8988T (cell line): ENCODE results near the gene LRRC75B.
A peak's percentile ranks its signal among the peaks of the same experiment; 100 is the strongest.
"Not testable (repeated sequence)": the region's sequence is repeated elsewhere in the genome, so short reads cannot be mapped to it uniquely, and the experiment has no call there.

Experiments
- DNase-seq: peaks from one replicate; pipeline ENCODE4 v3.0.0; 2011

LRRC75B gene

DNA sequence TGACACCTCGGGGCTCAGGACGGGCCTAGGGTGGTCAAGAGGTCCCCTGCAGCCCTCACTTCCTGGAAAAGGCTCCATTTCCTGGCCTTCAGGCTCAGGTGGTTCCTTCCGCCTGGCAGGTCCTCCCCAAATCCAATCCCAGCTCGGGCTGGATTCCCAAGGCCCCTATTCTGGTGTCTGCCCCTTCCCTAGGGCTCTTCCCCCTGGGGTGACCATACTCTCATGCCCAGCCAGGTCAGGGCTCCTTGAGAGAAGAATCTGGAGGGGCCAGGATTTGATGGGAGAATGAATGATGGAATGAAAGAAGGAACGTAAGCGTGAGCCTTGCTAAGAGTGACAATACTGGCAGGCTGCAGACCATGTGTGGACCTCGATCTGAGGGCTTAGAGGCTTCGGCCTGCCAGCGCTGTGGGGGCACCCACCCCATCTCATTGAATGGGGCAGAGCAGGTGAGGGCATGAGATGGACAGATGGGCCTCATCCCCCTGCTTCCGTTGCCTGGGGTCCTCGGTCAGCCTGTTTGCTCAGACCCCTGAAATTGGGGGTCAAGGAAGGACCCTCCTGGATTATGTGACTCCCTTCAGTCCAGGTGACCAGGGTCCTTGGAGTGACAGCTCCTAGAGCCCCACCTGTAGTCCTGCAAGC is 9.4 kb upstream of the LRRC75B start:
- not testable (repeated sequence) for DNase-seq

DNA sequence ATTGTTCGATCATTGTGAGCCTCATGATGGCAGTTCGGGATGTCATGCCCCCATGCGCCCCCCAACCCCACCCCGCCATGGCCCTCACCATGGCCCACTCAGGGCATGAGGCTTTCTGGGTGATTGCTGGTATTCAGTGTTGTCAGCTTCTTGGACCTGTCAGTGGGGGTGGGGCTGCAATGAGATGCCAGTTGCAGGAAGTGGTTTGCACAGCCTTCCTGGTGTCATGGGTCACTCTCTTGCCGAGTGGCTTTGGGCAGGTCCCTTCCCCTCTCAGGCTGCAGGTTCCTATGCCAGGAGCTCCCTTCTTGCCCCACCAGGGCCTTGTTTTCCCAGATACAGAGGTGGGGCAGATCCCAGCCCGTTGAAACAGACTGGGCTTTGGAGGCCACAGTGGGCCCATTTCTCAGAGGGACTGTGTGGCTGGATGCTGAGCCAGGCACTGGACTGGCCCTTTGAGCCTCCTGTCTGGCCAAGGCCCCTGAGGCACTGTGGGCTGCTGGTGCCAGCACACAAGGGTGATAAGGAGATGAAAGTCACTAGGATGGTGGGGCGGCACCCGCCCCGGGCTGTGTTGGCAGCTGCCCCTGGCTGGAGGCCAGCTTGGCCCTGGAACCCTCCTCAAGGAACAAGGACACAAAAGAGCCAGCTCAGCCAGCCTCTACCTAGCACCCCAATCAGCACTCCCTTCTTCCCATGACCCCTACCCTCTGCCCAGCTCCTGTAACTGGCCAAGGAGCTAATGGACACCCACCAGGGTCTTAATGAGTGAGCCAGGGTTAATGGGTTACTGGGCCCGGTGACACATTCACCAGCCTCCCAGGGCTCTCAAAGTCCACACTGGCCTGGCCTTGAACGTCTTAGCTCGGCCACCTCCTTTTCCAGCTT is 8.6 kb upstream of the LRRC75B start:
- DNase-seq: no peak

DNA sequence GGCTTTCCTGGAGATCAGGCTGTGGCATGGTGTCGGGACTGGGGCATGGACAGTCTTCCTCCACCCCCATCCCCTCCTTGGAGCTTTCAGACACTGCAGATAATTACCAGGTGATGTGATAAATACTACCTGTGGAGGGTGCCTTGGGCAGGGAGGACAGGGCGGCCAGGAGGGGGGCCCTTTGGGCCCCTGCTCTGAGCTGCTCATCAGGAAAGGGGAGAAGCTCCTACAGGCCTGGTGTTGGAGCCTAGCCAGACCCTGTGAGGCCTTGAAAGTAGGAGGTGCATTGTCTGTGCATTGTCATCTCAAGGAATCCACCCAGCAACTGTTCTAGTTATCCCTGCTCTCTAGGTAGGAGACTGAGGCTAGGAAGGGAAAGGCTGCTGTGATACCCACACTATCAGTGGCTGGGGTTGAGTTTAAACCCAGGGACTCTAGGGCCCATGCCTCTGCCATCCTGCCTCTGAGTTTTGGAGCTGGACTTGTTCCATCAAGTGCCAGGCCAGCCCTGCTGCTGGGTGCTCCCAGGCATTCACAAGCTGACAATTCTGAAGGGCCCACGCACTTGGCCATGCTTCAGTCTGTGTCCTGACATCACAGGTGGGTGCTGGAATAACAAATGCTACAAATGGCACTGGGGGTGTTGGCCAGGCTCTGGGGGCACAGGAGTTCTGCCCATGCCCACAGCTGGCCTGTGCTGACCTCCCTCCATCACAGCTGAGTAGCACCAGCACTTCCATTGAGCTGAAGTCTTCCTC is 7.3 kb upstream of the LRRC75B start:
- DNase-seq: not testable (repeated sequence)

DNA sequence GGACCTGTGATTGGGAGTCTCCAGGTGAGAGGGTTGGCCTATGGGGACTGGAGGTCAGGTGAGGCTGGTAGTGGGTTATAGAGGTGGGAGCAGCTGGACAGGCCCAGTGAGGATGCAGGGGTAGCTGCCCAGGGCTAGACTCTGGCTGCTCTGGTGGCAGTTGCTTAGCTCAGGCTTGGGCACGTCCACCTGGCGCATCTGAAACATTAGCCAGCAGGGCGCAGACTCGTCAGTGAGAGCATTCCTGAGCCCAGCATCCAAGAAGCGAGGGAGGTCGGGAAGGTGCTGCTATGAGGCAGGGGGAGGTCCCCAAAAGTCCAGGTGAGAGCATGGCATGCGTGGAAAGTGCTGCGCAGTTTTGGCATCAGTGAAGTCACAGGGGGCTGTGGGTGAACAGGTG is 6.6 kb upstream of the LRRC75B start:
- DNase-seq: no peak

DNA sequence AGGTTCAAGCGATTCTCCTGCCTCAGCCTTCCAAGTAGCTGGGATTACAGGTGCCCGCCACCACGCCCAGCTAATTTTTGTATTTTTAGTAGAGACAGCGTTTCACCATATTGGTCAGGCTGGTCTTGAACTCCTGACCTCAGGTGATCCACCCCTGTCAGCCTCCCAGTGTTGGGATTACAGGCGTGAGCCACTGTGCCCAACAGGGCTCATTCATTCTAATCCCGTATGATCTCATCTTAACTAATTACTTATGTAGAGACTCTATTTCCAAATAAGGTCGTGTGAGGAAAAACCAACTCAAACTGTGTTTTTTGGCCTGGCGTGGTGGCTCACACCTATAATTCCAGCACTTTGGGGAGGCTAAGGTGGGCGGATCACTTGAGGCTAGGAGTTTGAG is 4.2 kb upstream of the LRRC75B start:
- DNase-seq: not testable (repeated sequence)

DNA sequence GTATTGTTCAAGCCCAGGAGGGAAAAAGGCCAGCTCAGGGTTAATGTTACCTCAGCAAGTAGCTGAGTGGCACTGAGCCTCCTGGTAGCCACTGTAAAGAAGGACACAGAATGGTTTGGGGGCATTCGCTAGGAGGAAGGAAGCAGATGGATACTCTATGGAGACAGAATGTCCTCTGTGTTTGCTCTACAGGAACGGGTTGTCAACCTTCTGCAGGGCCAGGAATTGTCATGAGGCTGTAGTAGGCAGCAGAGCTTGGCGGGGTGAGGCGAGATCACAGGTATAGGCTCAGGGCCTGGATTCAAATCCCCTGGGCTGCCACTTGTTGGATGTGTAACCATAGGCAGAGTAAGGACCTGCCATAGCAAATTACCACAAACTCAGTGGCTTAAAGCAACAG is 3.0 kb upstream of the LRRC75B start:
- DNase-seq: no peak

DNA sequence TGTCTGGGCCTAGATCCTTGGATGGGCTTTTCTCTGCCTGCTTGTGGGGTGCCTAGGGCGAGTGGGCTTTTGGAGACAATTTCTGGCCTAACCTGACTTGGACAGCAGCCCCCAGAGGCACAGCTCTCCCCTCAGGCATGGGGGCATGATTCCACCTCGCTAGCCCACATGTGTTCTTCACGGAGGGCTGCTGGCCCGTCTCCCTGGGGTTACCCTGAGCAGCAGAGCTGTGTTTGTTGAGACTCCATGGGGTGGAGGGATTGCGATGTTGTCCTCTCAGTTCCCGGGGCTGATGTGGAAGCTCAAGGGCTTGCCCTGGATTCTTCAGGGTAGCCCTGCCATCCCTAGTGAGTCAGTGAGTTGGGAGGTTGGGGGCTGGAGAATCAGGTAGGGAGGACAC is 2.4 kb upstream of the LRRC75B start:
- DNase-seq: no peak

DNA sequence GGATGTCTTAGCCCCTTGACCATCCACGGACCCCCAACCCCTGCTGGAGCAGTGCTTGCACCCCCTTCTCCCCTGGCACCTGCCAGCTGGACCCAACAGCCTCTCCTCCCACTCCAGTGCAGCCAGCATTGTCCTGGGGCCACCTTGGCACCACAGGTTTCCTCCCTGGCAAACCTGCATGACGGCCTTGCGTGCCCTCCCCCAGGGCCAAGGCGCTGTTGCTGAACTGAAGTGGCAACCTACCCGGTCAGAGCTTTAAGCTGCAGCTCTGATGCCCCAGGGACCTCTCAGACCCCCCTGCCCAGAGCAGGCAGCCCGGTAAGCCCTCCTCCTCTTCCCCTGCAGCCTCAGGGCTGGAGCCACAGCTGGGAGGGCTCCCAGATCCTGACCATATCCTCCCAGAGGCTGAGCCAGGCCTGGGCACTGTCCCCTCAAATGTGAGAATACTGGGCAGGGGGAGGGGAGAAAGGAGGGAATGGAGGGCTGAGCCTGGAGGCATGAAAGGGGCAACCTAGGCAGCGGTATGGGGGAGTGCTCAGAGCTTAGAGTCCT is 1.8 kb upstream of the LRRC75B start:
- no peak for DNase-seq

DNA sequence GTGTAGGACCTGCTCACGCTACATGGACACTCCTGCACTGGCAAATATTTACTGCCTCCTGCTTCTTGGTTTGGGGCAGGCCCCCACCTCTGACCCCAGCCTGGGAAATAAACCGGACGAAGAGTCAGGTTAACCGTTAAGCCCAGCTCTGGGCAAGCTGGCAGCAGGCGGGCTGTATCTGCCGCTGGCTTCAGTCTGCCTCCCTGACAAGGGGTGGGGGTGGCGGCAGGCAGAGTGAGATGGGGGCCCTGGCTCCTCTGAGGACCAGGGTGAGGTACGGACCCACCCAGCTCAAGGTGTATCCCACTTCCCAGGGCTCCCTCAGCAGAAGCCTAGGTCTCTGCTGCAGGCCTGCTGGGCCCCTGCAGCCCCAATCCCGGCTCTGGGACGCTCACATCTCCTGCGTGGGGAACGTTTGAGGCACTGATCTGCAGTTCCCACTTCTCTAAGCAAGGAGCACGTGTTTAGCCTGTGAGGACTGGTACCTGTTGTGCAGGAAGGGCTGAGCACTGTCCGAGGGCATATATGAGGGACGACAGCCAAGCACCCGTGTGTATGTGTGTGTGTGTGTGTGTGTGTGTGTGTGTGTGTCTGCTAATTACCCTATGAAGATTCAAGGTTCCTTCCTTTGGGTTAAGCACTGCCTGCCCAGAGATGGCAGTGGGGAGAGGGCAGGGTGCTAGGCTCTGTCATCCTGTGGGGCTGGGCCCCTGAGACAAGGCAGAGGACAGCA is 1.1 kb upstream of the LRRC75B start:
- DNase-seq: no peak

DNA sequence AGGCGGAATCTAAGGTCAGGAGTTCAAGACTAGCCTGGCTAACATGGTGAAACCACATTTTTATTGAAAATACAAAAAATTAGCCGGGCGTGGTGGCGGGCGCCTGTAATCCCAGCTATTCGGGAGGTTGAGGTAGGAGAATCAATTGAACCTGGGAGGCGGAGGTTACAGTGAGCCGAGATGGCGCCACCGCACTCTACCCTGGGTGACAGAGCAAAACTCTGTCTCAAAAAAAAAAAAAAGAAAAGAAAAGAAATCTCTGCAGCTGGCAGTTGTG is 624 bp upstream of the LRRC75B start:
- not testable (repeated sequence) for DNase-seq

DNA sequence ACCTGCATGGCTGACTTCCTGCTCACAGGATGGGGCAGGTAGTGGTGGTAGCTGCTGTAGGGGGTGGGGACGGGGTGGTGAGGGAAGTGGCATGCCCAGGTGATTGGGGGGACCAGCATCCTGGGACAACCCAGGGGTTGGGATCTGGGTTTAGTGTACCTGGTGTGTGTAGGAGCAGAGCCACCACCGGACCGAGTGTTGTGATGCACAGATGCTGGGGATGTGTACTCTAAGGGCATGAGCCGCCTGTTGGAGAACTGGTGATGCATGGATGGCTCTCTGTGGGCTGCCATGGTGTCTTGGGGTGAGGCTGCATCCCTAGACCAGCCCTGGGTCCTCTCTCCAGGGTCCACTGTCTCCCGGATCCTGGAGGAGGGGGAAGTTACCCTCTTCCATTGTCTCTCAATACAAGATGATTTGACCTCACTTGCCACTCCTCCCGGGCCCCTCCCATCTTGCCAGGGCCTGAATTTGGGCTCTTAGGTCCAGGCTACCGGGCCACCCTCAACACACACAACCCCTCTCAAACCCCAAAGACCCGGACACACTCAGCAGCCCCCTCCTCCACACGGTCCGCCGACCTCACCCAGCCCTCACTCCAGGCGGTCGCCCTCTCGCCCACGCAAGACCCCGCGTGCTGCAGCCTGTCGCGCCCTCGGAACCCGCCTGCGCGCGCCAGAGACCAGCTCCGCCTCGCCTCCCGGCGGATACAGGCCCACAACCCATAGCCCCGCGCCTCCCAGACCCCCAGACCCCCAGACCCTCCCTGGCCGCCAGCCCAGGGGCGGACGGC is 619 bp downstream of the LRRC75B start:
- peak; percentile 40 for DNase-seq

DNA sequence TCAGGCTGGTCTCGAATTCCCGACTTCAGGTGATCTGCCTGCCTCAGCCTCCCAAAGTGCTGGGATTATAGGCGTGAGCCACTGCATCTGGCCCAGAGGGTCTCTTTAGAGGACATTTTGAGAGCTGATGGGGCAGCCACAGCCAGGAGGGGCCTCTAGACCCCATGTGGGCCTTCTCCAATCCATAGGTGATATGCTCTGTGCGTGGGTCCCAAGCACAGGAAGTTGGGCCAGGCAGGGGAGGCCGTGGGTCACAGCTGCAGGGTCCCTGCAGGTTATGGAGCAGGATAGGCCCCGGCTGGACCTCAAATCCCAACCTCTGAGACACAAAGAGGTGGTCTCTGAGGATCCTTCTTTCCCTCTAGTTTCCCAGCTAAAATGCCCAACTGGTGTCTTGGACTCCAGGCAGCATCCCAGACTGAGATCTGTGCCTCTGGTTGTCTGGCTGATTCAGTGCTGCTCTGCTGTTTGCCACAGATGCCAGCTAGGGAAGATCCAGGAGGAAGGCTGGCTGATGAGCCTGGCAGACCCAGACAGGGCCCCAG is 1.5 kb downstream of the LRRC75B start:
- DNase-seq: no peak

DNA sequence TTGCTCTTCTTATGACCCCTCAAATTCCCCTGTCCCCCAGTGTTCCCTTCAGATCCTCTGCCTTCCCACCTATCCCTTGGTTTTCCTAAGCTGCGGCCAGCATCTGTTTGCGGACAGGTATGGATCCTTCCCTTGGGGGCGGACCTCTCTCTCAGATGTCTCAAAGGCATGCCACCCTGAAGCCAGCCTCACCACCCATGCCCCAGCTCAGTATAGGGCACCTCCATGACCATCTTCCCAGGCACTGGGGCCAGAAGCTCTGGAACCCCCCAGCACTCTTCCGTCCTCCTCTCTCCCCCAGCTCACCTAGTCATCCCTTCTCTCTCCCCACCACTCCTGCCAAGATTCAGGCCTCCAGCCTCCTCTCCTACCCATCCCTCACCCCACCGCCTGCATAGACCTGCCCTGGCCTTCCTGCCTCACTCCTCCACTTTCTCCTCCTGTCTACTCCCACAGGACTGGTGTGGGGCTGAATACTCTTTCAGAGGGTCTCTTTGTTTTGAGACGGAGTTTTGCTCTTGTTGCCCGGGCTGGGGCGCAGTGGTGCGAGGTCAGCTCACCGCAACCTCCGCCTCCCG is 2.2 kb downstream of the LRRC75B start:
- DNase-seq: no peak

DNA sequence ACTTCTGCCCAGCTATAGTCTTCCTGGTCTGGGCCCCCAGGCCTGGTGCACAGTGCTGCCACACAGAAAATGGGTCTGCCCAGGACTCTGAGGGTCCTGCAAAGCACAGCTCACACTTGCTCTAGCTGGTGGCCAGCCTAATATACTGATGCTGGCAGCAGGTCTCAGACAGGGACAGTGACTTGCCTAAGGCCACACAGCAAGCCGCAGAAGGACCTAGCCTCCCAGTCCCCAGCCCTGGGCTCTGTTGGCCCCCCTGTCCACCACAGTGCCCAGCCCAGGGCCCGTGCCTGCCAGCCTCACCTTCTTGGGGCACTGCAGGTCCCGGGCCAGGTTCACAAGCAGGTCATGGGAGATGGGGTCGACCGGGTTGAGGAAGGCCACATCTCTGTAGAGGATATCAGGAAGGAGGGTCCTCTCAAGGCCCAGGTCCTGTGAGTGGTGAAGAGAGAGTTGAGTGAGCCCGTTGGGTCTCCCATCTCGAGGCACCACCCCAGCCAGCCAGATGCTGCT is 3.3 kb downstream of the LRRC75B start:
- no peak for DNase-seq

DNA sequence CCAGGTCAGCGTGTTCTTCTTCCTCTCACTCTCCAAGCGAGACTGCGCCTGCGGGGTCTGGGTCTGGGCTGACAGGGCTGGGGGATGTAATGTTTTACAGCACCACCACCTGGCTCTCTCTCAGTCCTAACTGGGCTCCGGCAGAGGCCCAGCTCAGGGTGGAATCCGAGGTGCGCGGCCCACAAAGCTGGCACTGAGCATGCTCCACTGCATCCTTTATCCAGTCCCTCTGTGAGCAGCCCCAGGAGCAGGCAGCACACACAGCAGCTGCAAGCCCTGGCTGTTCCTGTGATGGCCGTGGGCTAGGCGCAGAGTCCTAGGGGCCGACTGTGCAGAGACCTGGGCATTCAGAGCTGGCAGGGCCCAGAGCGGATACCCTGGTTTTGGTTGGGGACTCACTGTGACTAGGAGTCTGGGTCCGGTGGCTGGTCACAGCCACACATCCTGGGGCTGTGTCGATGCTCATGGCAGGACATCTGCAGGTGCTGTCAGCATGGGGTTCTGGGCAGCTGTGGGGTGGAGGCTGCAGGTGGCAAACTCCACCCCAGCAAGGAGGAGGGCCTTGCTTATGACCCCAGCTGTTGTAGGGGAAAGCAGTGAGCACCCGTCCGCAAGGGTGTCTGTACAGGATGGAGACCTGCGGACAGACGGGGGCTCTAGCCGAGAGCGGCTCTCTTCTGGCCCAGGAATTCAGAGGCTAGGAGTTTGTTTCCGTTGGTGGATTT is 4.0 kb downstream of the LRRC75B start:
- no peak for DNase-seq

DNA sequence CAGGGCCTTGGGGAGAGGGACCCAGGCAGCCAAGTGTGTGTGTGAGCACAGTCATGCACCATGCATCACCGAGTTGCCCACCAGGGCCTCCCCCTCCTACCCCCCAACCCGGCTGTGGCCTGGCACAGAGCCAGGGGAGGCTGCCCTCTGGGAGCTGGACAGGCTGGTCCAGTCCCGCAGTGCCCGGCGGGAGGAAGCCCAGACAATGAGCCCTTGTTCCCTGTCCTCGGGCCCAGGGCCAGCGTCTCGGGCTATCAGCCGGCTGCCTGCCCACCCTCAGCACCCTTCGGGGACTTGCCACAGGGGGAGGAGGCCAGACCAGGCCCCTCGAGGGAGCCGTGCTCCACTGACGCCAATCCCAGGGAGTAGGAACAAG is 4.5 kb downstream of the LRRC75B start:
- no peak for DNase-seq

DNA sequence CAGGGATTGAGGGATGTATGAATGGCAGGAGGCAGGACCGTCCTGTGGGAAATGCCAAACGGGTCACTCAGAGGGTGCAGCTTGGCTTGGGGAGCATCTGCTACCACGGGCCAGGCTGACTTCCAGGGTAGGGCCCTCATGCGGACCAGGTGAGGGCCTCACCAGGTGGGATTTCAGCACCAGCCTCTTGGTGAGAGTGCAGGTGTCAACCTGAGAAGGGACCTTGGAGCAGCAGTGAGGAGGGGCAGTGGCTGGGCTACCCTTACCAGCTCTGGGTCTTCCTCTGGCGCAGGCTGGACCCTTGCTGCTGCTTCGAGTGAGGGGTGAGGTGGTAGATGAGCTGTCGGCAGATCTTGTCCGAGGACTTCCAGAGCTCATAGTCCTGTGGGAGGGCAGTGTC is 4.9 kb downstream of the LRRC75B start:
- no peak for DNase-seq

DNA sequence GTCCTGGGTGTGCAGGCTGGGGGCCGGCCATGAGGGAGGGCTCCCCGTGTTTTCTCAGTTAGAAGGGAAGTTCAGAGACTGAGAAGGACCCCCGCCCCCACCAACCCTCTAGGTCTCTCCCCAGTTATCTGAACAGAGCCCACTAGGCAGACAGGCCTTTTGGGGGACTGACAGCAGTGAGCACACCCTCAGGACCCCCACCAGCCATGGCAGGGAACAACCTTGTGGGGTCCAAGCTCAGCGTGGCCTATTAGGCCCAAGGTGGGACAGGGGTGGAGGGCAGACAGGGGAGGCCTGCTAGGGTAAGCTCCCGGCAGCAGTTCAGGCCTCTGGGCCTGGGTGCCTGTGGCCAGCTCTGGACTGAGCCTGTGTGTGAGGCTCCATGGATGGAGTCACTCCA is 5.6 kb downstream of the LRRC75B start:
- no peak for DNase-seq

DNA sequence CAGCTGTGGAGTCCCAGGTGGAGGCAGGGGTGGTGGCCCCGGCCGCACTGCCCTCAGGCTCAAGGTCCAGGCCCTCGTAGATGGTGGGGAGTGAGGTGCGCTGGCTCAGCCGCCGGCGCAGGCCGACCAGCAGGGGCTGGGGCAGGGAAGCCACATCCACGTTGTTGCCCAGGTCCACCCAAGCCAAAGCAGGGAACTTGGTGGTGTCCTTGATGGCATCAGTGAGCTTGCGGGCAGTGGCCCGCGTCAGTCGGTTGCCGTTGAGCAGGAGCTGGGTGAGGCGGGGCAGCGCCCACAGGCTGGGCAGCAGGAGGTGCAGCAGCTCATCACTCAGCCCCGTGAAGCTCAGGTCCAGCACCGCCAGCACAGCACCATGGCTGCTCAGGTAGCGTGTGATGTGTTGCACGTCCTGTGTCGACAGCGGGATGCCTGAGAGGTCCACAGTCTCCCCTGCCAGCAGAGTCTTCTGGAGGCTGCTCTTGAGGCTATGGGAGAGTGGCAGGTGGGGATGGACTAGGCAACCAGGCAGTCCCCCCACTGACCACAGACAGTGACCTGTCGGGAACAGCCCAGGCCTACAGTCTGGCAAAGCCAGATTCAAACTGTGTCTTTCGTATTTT is 6.8 kb downstream of the LRRC75B start:
- DNase-seq: no peak

DNA sequence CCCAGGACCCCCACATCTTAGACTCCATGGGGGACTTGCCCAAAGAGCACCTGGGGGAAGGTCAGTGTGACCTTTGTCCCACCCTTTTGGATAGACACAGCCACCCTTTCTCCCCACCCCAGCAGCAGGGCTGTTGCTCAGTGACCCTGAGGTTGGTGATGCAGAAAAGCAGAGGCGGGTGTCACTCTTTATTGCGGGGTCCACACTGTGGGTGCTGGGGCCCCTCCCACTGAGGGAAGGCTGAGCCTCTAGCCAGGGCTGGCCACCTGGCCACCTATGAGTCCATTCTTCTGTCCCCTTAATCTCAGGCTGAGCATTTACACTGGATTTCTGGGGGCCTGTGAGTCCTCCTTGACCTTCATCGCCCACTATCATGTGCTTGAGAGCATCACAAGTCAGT is 7.4 kb downstream of the LRRC75B start:
- no peak for DNase-seq
